Hepatocyte (in vitro differentiated cells): ENCODE results near the gene OSGIN1. TPM values are rescaled to one million over a fixed set of nuclear protein-coding genes. Genes with fewer than 3 reads are reported as not detected.

Experiments
- DNase-seq: peaks from one replicate; pipeline ENCODE4 v3.0.0-alpha.2; 2016; ENCODE audit warnings: low spot score
- H2AFZ ChIP-seq: fragments of 200-600 bp; sonication (generic); 2 replicates; pipeline ENCODE4 v1.6.0; 2016; ENCODE audit warnings: antibody characterized with exemption, mild to moderate bottlenecking
- H3K27ac ChIP-seq: fragments of 200-600 bp; sonication (generic); 2 replicates; pipeline ENCODE4 v1.5.1; 2016; ENCODE audit warnings: mild to moderate bottlenecking
- H3K27me3 ChIP-seq: fragments of 200-600 bp; sonication (generic); 2 replicates; pipeline ENCODE4 v1.6.1; 2016
- H3K36me3 ChIP-seq: fragments of 200-600 bp; sonication (generic); replicated peaks from 2 replicates; pipeline ENCODE4 v1.5.1; 2016; ENCODE audit warnings: low read depth; ENCODE audit not compliant: insufficient read depth
- H3K4me1 ChIP-seq: fragments of 200-600 bp; sonication (generic); 2 replicates; pipeline ENCODE4 v1.5.1; 2016; ENCODE audit warnings: mild to moderate bottlenecking, moderate library complexity; ENCODE audit not compliant: insufficient read depth
- H3K4me2 ChIP-seq: fragments of 200-600 bp; sonication (generic); 2 replicates; pipeline ENCODE4 v1.6.0; 2016
- H3K4me3 ChIP-seq: fragments of 200-600 bp; sonication (generic); 2 replicates; pipeline ENCODE4 v1.5.1; 2016; ENCODE audit warnings: mild to moderate bottlenecking
- H3K79me2 ChIP-seq: fragments of 200-600 bp; sonication (generic); 2 replicates; pipeline ENCODE4 v1.6.0; 2017; ENCODE audit warnings: mild to moderate bottlenecking
- H3K9me2 ChIP-seq: fragments of 200-600 bp; sonication (generic); replicated peaks from 2 replicates; pipeline ENCODE4 v1.6.0; 2017; ENCODE audit warnings: mild to moderate bottlenecking; ENCODE audit not compliant: insufficient read depth
- H3K9me3 ChIP-seq: fragments of 200-600 bp; sonication (generic); 2 replicates; pipeline ENCODE4 v1.5.1; 2016; ENCODE audit warnings: low read depth, mild to moderate bottlenecking
- H4K20me1 ChIP-seq: fragments of 200-600 bp; sonication (generic); 2 replicates; pipeline ENCODE4 v1.6.0; 2016; ENCODE audit warnings: mild to moderate bottlenecking; ENCODE audit not compliant: insufficient read depth, poor library complexity, severe bottlenecking
- CTCF ChIP-seq: fragments of 200-600 bp; sonication (generic); IDR thresholded peaks from 2 replicates; pipeline ENCODE4 v1.5.1; 2016; ENCODE audit warnings: antibody characterized with exemption, mild to moderate bottlenecking; ENCODE audit not compliant: poor library complexity
- EZH2 ChIP-seq: fragments of 200-600 bp; sonication (generic); IDR thresholded peaks from 2 replicates; pipeline ENCODE4 v1.6.1; 2016; ENCODE audit warnings: antibody characterized with exemption, mild to moderate bottlenecking, borderline replicate concordance
- EZH2phosphoT487 ChIP-seq: fragments of 200-600 bp; sonication (generic); IDR thresholded peaks from one replicate; pipeline ENCODE4 v1.6.1; 2018; ENCODE audit warnings: antibody characterized with exemption, mild to moderate bottlenecking, low read depth, moderate library complexity; ENCODE audit not compliant: unreplicated experiment, severe bottlenecking
- WGBS: methylation state at CpG from one replicate; pipeline ENCODE4 v1.1.6; 2016; ENCODE audit warnings: low lambda C conversion rate; ENCODE audit errors: missing lambda C conversion rate; 5-methylcytosine and 5-hydroxymethylcytosine counted together
- polyA plus RNA-seq: library from polyadenylated mRNA; unstranded; fragments of >200 nt; fragmentation: Nextera tagmentation; extraction: Ambion mirVana; gene quantifications from 2 replicates; pipeline ENCODE4 v1.2.1, GENCODE V29; 2016
- total RNA-seq: library from RNA; depleted of rRNA; stranded (reverse); fragments of >200 nt; gene quantifications from 2 replicates; pipeline ENCODE4 v1.2.3, GENCODE V29; 2014

The OSGIN1 gene
- total and polyA plus RNA-seq, 2 experiments from 2014 or later: 1.9 to 10.0 TPM

- Histone ChIP-seq H4K20me1 (no peaks in the 10 kb centered on the region), H3K27ac (peak overlapping the region; percentile 88), H3K4me3 (no peak overlapping the region), H3K36me3 (no peaks in the 10 kb centered on the region), H3K4me2 (peak overlapping the region; percentile 80), H3K27me3 (no peaks in the 10 kb centered on the region), H3K4me1 (peaks cover 14% of the 10 kb centered on the region), H2AFZ (no peak overlapping the region), H3K79me2 (no peaks in the 10 kb centered on the region), H3K9me3 (no peaks in the 10 kb centered on the region), H3K9me2 (no peaks in the 10 kb centered on the region)
- WGBS: 34% methylated on average over 17 of the region's 19 CpGs
- TF ChIP-seq EZH2phosphoT487 (no peak), CTCF (peak; percentile 56)
- peak; percentile 70 for DNase-seq
Measured at GRCh38 chr16:83953796-83954576, 946 bp downstream of the OSGIN1 start.

- Histone ChIP-seq H3K79me2 (no peaks in the 10 kb centered on the region), H3K27ac (peak overlapping the region; percentile 88), H2AFZ (no peak overlapping the region), H3K4me1 (peaks cover 12% of the 10 kb centered on the region), H3K9me3 (no peaks in the 10 kb centered on the region), H3K4me2 (peak overlapping the region; percentile 80), H3K9me2 (no peaks in the 10 kb centered on the region), H3K36me3 (no peaks in the 10 kb centered on the region), H3K4me3 (no peak overlapping the region), H4K20me1 (no peaks in the 10 kb centered on the region), H3K27me3 (no peaks in the 10 kb centered on the region)
- peak; percentile 85 for DNase-seq
- 58% methylated on average over 7 of the region's 9 CpGs for WGBS
- TF ChIP-seq EZH2 (no peak), EZH2phosphoT487 (no peak), CTCF (no peak)
Measured at GRCh38 chr16:83954577-83955016, 1.6 kb downstream of the OSGIN1 start.

GRCh38 chr16:83955218-83956130 is 2.4 kb downstream of the OSGIN1 start:
- DNase-seq: no peak

More at GRCh38 chr16:83955218-83956130, 2.4 kb downstream of the OSGIN1 start:
- no peak overlapping the region for H3K4me3 ChIP-seq
- no peak for TF ChIP-seq EZH2
- TF ChIP-seq EZH2phosphoT487: no peak
- TF ChIP-seq CTCF: no peak
- H3K27me3 ChIP-seq: no peaks in the 10 kb centered on the region
- peak overlapping the region; percentile 80 for H3K4me2 ChIP-seq
- H3K9me2 ChIP-seq: no peaks in the 10 kb centered on the region
- WGBS: 84% methylated on average over 23 of the region's 23 CpGs
- no peaks in the 10 kb centered on the region for H3K9me3 ChIP-seq
- no peak overlapping the region for H3K27ac ChIP-seq
- H3K79me2 ChIP-seq: no peaks in the 10 kb centered on the region
- peaks cover 12% of the 10 kb centered on the region for H3K4me1 ChIP-seq
- H2AFZ ChIP-seq: no peak overlapping the region
- no peaks in the 10 kb centered on the region for H3K36me3 ChIP-seq
- no peaks in the 10 kb centered on the region for H4K20me1 ChIP-seq
